ENCODE measurements around the gene VAV2. TPM values are rescaled to one million over a fixed set of nuclear protein-coding genes. Genes with fewer than 3 reads are reported as not detected.
"Not testable (repeated sequence)": the region's sequence is repeated elsewhere in the genome, so short reads cannot be mapped to it uniquely, and the experiment has no call there.

Gene VAV2
- total and polyA plus RNA-seq, 5 donors: 4.7 to 11.4 (median 7.4) TPM

DNA sequence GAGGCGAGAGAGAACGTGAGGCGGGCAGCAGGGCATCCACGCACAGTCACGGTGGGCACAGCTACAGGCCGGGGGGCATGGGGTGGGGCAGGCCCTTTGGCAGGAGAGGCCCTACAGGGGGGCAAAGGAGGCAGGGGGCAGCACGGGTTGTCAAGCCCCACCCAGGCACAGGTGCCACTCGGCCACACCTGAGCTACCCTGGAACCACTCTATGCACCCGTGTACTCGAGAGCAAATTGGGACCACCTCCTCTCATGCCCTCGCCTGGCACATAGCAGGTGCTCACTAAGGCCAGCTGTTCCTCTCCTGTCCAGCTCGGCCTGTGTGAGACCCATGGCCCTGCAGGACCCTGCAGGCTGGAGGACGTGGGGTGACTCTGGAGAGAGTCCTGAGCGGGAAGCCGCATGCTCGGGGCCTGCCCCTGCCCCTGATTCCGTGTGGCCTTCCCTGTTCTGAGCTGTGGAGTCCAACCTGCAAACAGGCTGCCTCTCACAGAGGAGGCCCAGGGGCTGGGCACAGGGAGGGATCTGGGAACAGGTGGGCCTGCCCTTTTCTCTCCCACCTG is 222.5 kb downstream of the VAV2 start:
- Histone ChIP-seq H3K4me1 (ENCODE audit: control insufficient read depth, insufficient read depth, low read length) (no peaks in the 10 kb centered on the region), H3K27ac (ENCODE audit: low read length) (no peak overlapping the region), H3K9me3 (ENCODE audit: control insufficient read depth, low read length) (no peaks in the 10 kb centered on the region), H3K4me3 (ENCODE audit: low read length) (no peak overlapping the region), H3K27me3 (ENCODE audit: control insufficient read depth, insufficient read depth) (no peaks in the 10 kb centered on the region)
- ATAC-seq (peak in 1 of 2 donors; percentile 31), DNase-seq (peak in 1 of 3 donors; percentile 46)
- intact Hi-C loops (cut with DNase I): no loop called here
- WGBS: 92% methylated on average over 17 of the region's 17 CpGs

DNA sequence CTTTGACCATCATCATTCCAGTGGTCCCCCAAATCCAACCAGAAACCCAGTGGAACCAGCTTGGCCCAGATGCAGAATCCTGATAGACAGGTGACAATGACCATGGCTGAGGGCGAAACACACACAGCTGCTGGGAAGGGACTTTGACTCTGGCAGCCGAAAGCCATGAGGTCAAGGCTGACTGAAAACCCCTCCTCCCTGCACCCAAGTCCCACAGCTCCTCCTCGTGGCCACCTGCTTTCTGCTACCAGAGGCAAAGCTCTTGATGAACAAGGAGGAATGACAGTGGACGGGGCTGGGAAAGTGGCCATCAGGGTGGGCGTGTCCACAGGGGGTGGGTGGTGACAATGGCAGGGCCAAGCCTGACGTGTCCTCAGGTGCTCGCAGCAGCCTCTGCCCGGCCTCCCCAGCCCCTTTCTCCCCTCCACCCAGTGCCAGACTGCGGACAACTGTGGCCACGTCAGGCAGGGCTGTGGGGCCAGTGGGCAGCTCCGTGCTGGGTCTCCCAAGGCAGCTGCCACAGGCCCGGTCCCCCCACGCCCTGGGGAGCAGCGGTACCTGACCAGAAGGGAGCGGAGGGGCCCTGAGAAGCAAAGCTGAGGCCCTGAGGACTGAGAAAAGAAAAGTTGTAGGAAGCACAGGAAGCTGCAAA is 223.1 kb downstream of the VAV2 start:
- no peak overlapping the region for H3K4me3 ChIP-seq (ENCODE audit: low read length)
- no peaks in the 10 kb centered on the region for H3K4me1 ChIP-seq (ENCODE audit: control insufficient read depth, insufficient read depth, low read length)
- no peak overlapping the region for H3K27ac ChIP-seq (ENCODE audit: low read length)
- ATAC-seq (peak; percentile 34 to 42), DNase-seq (peak in 2 of 3 donors; percentile 9 to 46)
- intact Hi-C loops (cut with DNase I): no loop called here
- H3K27me3 ChIP-seq (ENCODE audit: control insufficient read depth, insufficient read depth): no peaks in the 10 kb centered on the region
- H3K9me3 ChIP-seq (ENCODE audit: control insufficient read depth, low read length): no peaks in the 10 kb centered on the region
- 89% methylated on average over 15 of the region's 15 CpGs for whole genome bisulfite sequencing

DNA sequence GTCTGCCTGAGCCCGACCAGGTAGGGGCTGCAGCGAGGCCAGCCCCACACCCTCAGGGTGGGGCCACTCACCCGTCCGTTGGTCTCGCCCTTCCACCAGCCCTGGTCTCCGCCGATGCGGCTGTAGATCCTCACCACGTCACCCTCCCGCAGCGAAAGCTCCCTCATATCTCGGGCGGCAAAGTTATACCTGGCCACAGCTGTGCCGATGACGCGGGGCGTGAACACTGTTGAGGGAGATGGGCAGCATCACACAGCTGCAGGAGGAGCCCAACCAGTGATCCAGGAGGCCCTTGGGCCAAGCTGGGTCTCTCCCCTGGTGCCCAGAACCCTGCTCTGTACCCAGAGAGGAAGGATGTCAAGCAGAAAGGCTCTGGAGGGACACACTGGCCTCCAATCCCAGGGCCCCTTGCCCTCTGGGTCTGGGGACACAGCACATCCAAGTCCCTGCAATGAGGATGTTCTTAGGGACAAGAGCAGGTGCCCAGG is 223.7 kb downstream of the VAV2 start:
- DNase-seq (peak in 2 of 3 donors; percentile 9 to 53), ATAC-seq (no peak)
- intact Hi-C loops (cut with DNase I): no loop called here

DNA sequence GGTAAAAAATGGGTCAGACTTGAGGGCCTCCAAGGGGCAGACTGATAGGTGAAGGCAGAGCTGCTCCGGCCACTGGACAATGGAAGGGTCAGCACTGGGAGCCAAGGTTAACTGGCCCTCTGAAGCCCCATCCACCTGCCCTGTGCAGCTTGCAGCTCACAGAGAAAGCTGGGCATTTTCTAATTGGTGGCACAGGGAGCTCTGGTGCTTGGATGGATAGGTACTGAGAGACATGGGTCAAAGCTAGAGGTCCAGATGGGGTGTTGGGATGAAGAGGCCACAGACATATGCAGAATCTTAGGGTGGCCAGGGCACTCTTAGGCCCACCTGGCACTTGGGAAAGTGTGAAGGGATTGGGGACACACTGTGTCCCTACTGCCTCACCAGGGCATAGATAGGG is 224.5 kb downstream of the VAV2 start:
- ATAC-seq: no peak
- Histone ChIP-seq H3K9me3 (ENCODE audit: control insufficient read depth, low read length) (no peaks in the 10 kb centered on the region), H3K27me3 (ENCODE audit: control insufficient read depth, insufficient read depth) (no peaks in the 10 kb centered on the region), H3K27ac (ENCODE audit: low read length) (no peak overlapping the region), H3K4me1 (ENCODE audit: control insufficient read depth, insufficient read depth, low read length) (no peaks in the 10 kb centered on the region), H3K4me3 (ENCODE audit: low read length) (no peak overlapping the region)
- intact Hi-C loops (cut with DNase I): no loop called here
- WGBS: 97% methylated on average over 1 of the region's 1 CpG
- DNase-seq: no peak

More for the DNA sequence above, 223.7 kb downstream of the VAV2 start:
- WGBS: 95% methylated on average over 17 of the region's 17 CpGs
- Histone ChIP-seq H3K9me3 (ENCODE audit: control insufficient read depth, low read length) (no peaks in the 10 kb centered on the region), H3K27me3 (ENCODE audit: control insufficient read depth, insufficient read depth) (no peaks in the 10 kb centered on the region), H3K27ac (ENCODE audit: low read length) (no peak overlapping the region), H3K4me3 (ENCODE audit: low read length) (no peak overlapping the region), H3K4me1 (ENCODE audit: control insufficient read depth, insufficient read depth, low read length) (no peaks in the 10 kb centered on the region)

DNA sequence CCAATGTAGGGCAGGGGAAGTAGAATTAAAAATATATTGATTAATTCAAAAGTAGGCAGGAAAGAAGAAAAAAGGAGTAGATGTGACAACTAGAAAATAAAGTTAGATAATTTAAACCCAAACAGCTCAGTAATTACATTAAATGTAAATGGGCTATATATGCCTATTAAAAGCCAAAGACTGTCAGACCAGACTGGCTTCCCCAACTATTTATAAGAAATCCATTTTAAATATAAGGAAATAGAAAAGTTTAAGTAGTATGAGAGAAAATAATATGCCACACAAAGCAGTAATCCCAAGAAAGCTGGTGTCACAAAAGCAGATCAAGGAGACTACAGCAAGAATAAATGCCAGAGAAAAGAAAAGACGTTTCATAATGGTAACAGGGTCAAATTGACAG is 225.1 kb downstream of the VAV2 start:
- ATAC-seq (no peak), DNase-seq (no peak)
- Histone ChIP-seq H3K9me3 (ENCODE audit: control insufficient read depth, low read length) (no peaks in the 10 kb centered on the region), H3K27me3 (ENCODE audit: control insufficient read depth, insufficient read depth) (no peaks in the 10 kb centered on the region), H3K27ac (ENCODE audit: low read length) (no peak overlapping the region), H3K4me1 (ENCODE audit: control insufficient read depth, insufficient read depth, low read length) (no peaks in the 10 kb centered on the region), H3K4me3 (ENCODE audit: low read length) (no peak overlapping the region)
- intact Hi-C loops (cut with DNase I): no loop called here
- 98% methylated on average over 1 of the region's 1 CpG for WGBS

- H3K27me3 ChIP-seq (ENCODE audit: control insufficient read depth, insufficient read depth); DNase-seq; H3K27ac ChIP-seq (ENCODE audit: low read length); ATAC-seq; intact Hi-C loops (cut with DNase I); H3K4me3 ChIP-seq (ENCODE audit: low read length); H3K4me1 ChIP-seq (ENCODE audit: control insufficient read depth, insufficient read depth, low read length); H3K9me3 ChIP-seq (ENCODE audit: control insufficient read depth, low read length): not testable (repeated sequence)
- 94% methylated on average over 3 of the region's 3 CpGs for WGBS
These were observed 225.9 kb downstream of the VAV2 start for GRCh38 chr9:133766234-133766633.

GRCh38 chr9:133763272-133764183 is 228.6 kb downstream of the VAV2 start:
- no peak overlapping the region for H3K4me3 ChIP-seq (ENCODE audit: low read length)
- WGBS: 90% methylated on average over 26 of the region's 26 CpGs
- H3K4me1 ChIP-seq (ENCODE audit: control insufficient read depth, insufficient read depth, low read length): no peaks in the 10 kb centered on the region
- DNase-seq (peak in 1 of 3 donors; percentile 39), ATAC-seq (no peak)
- intact Hi-C loops (cut with DNase I): no loop called here
- H3K9me3 ChIP-seq (ENCODE audit: control insufficient read depth, low read length): no peaks in the 10 kb centered on the region
- H3K27ac ChIP-seq (ENCODE audit: low read length): no peak overlapping the region
- no peaks in the 10 kb centered on the region for H3K27me3 ChIP-seq (ENCODE audit: control insufficient read depth, insufficient read depth)

- 93% methylated on average over 19 of the region's 19 CpGs for WGBS
- no peak overlapping the region for H3K27ac ChIP-seq (ENCODE audit: low read length)
- H3K27me3 ChIP-seq (ENCODE audit: control insufficient read depth, insufficient read depth): no peaks in the 10 kb centered on the region
- intact Hi-C loops (cut with DNase I): no loop called here
- DNase-seq: peak in 1 of 3 donors; percentile 41
- no peaks in the 10 kb centered on the region for H3K9me3 ChIP-seq (ENCODE audit: control insufficient read depth, low read length)
- no peaks in the 10 kb centered on the region for H3K4me1 ChIP-seq (ENCODE audit: control insufficient read depth, insufficient read depth, low read length)
- H3K4me3 ChIP-seq (ENCODE audit: low read length): no peak overlapping the region
- ATAC-seq: no peak
These were observed 229.4 kb downstream of the VAV2 start for GRCh38 chr9:133762488-133763271.

GRCh38 chr9:133761641-133762248 is 230.4 kb downstream of the VAV2 start:
- Histone ChIP-seq H3K27me3 (ENCODE audit: control insufficient read depth, insufficient read depth) (no peaks in the 10 kb centered on the region), H3K27ac (ENCODE audit: low read length) (no peak overlapping the region), H3K4me1 (ENCODE audit: control insufficient read depth, insufficient read depth, low read length) (no peaks in the 10 kb centered on the region), H3K4me3 (ENCODE audit: low read length) (no peak overlapping the region), H3K9me3 (ENCODE audit: control insufficient read depth, low read length) (no peaks in the 10 kb centered on the region)
- intact Hi-C loops (cut with DNase I): no loop called here
- ATAC-seq (no peak), DNase-seq (peak in 1 of 3 donors; percentile 34)
- 85% methylated on average over 11 of the region's 11 CpGs for WGBS

DNA sequence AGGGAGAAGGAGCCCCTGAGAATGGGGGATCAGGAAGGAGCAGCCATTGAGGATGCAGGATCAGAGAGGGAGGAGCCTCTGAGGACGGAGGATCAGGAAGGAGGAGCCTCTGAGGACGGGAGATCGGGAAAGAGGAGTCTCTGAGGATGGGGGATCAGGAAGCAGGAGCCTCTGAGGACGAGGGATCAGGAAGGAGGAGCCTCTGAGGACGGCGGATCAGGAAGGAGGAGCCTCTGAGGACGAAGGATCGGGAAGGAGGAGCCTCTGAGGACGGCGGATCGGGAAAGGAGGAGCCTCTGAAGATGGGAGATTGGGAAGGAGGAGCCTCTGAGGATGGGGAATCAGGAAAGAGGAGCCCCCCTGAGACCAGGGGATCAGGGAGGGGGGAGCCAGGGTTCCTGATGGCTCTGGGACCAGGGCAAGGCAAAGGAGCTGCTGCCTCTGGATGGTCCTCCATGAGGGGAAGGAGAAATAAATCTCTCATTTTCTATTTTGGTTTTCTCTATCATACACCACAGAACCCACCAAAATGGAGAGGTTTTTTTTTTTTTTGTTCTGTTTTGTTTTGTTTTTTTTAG is 231.3 kb downstream of the VAV2 start:
- H3K4me1 ChIP-seq (ENCODE audit: control insufficient read depth, insufficient read depth, low read length): no peaks in the 10 kb centered on the region
- H3K27me3 ChIP-seq (ENCODE audit: control insufficient read depth, insufficient read depth): no peaks in the 10 kb centered on the region
- ATAC-seq (no peak), DNase-seq (no peak)
- H3K27ac ChIP-seq (ENCODE audit: low read length): no peak overlapping the region
- intact Hi-C loops (cut with DNase I): no loop called here
- no CpG with 5 or more reads among the region's 11 CpGs for WGBS
- H3K9me3 ChIP-seq (ENCODE audit: control insufficient read depth, low read length): no peaks in the 10 kb centered on the region
- H3K4me3 ChIP-seq (ENCODE audit: low read length): no peak overlapping the region

Measured in right cardiac atrium (tissue), 5 donors.